ENCODE results near the gene KIRREL3.

- TF ChIP-seq POLR2A (IDR thresholded peaks at IDR 0.05): no peak
- no peak for TF ChIP-seq CTCF (IDR thresholded peaks at IDR 0.05)
Observed at GRCh38 chr11:126578021-126578420, 422.5 kb downstream of the KIRREL3 start.
